Activated CD4-positive, alpha-beta T cell treated with anti-CD3 and anti-CD28 coated beads for 1 hour (primary cell): ENCODE data around the gene ZMAT5.

Source experiments
- DNase-seq: peaks from one replicate; pipeline ENCODE4 v3.0.0-alpha.2; 2020

The ZMAT5 gene

DNA sequence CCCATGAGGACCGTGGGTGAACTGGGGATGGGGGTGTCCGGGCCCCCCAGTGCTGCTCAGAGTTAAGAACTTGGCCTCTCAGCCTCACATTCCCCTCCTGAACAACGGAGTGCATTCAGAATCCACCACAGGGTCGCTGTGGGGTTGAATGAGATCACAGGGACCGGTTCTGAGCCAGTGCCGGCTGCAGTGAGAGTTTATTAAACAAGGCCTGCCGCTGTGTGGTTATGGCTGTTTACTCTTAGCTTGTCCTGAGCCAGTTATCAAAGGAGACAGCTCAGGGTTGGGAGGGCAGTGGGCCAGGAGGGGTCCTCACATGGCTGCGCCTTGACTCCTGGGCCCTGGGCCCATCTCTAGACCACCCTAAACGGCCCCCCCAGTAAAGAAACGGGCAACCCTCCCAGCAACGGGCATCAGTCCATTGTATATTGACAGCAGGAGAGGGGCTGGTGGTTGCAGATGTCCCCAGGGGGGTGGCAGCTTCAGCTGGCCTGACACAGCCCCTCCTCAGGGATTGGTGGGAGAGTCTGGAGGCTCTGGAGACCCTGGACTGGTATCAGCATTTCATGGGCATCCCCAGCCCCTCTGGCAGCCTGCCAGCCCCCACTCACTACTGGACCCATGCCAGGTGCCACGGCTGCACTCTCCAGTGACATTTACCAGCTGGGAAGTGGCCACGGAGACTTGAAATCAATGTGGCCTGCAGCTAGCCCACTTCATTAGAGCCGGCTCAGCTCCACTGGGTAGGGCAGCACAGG, 62.1 kb downstream of the ZMAT5 start:
- DNase-seq = no peak

DNA sequence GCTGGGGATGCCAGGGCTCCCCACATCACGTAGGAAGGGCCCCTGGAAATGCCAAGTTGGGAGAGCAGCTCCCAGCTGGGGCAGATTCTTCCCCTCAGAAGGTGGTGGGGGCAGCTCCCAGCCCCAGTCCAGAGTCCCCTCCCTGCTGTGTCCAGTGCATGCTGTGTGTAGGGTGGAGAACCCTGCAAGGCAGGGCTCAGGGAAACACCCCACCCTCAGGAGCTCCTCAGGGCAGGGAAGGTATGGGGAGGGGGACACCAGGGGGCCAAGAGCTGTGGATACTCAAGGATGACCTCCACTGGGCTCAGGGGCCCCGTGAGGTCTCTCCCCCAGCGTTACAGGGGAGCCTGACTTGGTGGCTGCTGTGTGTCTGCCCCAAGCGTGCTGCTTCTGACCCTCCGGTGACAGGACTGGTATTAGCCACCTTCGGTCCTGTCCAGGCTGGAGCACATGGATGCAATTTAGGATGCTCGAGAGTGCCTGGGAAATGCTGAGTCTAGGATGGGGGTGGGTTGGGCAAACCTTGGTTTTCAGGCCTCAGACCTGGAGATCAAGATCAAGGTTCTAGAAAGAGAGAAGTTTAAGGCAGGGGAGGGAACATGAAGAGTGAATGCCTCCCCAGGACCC, 63.1 kb downstream of the ZMAT5 start:
- DNase-seq = no peak

DNA sequence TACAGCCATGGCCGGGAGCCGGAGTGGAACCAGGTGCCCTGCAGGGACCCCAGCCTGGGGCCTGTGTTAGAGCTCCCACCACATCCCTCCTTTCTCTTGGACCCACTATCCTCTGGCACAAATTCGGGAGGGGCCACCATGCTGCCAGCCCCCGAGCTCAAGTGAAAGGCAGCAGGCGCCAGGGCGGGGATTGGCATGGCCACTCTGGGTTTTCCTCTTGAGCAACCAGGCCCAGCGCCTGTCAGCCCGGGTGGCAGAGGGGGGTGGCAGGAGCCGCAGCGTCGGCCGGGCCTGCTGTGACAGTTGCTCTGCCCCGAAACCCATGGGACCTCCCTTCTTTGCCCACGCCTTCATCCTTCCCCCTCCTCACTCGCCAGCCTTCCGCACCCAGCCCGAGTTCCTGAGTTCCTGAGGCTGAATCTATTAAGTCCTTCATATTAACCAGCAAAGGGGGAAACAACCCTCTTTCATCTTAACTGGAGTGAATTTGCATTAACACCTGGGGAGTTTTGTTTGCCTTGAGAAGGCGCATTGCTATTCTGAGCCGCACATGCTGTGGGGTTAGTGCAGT, 63.8 kb downstream of the ZMAT5 start:
- DNase-seq = no peak

DNA sequence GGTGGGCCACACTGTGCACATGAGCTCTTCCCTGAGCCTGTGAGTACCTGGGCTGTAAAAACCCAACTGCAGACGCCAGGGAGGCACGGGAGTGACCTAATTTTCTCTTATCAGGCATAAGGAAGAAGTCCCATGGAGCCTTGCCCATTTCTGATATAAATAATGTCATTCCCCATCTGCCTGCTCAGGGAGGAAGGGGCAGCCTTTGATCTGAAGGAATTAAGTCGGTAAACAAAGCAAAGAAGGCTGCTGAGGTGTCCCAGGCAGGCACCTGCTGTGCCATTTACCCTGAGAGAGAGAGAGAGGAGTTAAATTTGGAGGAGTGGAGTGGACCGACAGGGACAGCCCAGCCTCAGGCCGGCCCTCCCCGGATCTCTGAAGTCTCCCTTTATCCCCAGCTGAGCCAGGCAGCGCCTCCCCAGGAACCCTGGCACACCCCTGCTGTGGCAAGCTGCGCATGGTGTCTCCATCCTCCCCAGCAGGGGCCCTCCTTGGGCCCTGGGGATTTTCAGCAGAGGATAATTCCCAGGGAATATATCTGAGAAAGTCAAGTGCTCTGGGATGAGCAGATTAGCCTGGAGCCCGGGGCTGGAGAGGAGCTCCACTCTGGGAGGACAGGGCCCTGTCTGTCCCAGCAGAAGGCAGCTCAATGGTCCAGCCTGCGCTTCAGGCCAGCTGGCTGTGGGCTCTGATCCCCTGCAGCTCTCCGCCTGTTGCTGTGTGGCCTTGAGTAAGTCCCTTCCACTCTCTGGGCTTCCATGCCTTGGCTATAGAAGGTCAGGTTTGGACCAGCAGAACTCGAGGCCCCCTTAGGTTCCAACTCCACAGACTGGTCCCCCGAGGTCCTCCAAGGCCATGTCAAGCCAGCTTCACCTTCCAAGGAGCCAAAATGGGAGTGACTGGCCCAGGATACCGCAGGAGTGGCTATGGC, 64.5 kb downstream of the ZMAT5 start:
- DNase-seq = no peak

DNA sequence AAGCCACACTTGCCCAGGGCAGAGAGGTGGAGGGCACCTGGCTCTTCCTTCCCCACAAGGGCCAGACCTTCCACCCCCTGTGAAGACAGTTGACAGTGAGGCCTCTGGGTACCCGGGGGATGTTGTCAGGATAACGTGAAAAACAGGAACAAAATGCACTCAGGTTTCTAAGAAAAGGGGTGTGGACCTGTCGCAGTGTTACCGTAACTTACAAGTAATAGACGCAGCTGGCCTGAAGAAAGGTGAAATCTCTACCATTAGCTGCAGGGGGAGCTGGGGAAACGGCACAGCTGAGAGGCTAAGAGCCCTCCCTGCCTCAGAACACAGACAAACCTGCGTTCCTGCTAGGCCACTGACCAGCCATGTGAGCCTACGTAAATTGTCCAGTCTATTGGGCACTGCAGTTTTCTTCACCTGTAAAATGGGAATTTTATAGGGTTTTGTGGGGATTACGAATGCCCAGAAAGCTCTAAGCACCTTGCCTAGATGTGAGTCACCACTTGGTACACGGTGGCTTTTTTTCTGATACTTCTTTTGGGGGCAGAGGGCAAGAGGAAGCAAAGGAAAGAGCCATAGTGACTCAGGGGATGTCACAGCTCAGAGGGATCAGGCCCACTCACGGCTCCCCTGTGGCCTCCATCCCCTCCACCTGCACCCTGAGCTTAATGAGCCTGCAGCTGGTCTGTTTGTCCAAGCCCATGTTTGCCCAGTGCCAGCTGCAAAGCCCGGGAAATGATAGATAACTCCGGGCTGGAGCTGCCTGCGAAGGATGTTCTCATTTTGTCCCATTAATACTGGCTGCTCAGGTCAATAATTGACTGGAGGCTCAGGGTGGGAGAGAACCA, 65.4 kb downstream of the ZMAT5 start:
- no peak for DNase-seq

DNA sequence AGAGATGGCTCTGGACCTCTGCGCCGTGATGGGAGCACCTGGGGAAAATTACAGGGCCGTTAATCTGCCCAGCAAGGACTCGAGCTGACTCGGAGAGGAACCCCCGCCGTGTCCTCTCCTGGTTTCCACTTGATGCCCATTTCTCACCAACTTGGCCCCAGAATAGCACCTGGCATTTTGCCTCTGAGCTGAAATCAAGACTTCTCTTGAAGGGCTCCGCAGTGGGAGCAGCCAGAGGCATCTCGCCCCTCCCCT, 66.0 kb downstream of the ZMAT5 start:
- no peak for DNase-seq

DNA sequence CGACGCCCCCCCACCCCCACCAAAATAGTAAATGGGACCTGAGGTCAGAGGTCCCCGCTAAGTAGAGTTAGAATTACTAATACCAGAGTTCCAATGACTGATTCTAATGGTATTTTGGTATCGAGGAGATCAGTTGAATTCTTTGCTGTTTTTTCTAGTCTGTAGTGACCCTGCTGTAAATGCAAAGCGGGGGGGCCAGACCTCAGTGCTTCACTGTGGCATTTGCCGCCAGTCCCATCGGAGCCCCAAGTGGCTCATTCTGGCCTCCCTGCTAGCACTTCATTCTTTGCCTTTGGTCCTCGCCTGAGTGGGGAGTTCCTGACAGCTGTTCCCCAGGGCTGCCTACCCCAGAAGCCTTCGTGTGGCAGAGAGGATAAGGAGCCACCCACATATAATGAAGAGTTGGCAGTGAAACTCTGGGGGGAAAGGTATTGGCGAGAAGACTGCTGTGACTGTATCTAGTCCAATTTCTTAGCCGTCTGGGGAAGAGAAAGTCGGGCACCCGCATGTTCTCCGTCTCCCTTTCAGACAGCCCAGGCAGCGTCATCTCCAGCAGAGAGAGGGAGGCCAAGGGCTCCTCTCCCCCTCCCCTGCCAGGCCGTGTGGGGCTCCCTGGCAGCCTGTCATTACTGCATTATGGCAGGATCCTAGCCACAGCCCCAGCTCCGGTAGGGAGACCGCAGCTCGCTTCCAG, 66.5 kb downstream of the ZMAT5 start:
- DNase-seq = no peak

DNA sequence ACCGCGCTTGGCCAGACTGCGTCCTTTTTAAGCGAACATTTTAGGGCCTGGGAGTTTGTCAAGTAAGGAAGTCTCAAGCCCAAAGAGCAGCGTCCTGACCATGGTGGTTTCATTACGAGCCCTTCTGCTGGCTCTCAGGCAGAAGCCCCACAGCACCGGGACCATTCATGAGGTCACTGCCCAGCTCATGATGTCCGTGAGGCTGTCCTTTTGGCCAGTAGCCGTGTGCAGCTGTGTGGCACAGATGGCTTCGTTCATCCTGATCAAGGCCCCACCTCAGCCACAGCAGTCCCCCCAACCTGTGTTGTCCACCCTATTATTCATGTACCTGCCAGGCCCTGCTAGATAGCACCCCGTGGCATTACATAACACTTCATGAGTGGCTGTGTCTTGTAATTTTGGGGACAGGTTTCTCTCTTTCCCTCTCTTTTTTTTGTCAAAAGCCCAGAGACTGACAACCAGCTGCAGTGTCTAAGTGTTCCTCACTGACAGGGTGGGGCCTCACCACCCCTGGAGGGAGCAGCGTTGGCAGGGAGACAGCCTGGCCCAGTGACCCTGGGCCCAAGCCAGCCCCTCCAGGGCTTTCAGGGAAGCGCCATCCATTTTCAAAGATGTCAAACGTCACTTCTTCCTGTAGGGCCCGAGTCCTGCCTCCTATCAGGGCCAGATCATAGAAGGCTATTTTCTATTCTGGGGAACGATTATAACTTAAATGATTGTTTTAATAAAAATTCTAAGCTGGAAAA, 68.8 kb downstream of the ZMAT5 start:
- no peak for DNase-seq

DNA sequence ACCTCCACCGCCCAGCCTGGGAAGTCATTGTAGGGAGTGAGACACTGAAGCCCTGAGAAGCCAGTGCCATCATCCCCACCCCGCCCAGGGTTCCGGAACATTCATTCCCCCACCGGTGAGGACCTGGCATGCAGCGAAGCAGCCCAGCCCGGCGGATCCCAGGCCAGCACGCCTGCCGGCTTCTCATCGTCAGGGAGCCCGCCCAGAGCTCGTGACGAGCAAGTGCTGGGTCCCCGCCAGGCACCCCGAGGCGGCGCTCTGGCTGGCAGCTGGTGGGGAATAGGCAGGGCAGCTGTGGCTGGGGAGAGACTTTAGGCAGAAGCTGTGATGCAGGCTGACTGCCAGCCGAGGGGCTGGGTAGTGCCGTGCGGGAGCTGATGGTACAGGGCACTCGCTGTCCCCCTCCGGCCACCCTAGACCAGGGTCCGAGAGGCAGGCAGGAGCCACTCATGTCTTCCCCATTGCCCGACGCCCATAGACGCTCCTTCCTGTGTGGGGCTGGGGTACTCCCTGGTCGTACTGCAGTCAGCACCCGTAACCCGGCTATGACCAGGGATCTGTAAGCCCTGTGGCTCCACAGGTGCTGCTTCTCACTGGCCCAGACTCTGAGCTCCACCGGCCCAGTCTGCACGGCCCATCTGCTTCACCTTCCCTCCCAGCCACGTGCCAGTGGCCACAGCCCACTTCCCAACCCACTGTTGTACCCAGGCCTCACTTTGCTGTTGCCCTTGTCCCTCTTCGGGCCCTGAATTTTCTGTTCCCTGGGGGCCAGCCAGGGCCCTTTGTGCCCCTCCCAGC, 71.5 kb downstream of the ZMAT5 start:
- DNase-seq = no peak

DNA sequence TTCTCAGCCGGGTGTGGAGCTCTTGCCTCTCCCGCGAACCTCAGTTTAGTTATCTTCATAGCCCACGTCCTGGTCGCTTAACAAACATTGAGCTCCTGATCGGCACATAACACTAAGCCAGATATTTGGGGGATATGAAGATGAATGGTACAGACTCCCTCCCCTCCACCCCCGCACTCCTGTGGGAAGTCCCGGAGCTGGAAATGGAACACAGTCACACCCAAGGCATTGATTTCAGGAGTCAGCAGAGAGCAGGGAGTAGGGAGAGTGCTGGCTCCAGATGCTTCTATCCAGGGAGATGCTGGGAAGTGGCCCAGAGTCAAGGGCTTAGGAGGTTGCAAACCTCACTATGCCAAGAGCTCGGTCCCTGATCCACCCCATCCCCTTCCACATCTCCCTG, 73.1 kb downstream of the ZMAT5 start:
- DNase-seq = no peak

DNA sequence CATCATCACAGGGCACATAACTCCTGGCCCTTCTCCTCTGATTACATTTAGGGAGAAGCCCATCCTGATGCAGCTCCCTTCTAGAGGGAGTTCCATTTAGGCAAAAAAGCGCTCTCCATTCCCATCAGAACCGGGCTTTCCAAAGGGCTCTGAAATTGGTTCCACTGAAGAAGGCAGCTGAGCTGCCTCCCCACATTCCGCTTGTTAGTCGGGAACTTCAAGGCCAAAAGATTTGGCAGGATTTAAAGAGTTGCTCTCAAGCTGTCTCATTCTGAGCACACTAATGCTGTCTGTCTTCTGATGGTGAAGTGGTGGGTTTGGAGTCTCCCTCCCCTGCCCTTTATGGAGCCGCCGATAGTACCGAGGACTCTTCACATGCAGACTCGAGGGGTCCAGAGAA, 73.6 kb downstream of the ZMAT5 start:
- DNase-seq = no peak

DNA sequence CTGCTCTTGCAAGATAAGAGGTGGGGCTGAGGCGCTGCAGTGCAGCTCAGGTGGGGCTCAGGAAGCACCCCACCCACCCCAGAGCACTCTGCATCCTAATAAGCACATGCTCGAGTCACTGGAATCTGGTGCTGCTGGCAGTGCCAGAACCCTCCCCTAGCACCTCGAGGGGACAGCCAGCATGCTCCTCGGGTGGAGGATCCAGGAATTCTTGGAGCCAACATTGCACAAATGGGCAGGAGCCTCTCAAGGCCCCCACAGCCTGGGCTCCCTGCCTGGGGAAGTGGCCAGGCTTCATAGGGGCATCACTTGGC, 74.5 kb downstream of the ZMAT5 start:
- no peak for DNase-seq

DNA sequence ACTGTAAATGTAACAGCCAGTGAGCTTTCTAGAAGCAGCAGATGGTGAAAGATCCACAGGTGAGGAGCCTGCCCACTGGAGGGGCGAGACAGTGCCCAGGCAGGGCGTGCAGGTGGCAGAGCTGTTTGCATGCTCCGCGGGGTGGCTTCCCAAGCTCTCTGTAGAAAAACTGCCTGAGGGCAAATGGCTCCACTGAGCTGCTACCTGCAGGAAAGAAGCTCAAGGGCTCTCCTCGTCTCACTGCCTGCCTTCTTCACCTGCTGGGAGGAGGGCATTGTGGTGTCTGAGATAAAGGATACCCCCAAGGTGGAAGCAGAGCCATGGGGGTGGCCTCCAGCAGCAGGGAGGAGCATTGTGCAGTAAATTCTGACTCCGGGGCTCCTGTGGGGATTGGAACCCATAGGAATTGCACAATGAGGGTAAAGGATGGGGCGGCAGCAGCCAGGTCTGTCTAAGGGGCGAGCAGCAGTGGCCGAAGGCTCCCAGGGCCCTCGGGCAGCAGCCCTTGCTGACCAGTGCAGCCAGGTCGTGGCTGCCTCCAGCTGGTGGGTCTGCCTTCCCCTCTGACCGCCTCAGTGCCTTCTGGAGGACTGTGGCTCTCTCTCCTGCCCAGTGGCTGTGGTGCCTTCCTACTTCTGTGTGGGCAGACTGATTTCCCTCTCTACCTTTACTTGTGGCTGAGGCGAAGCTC, 75.0 kb downstream of the ZMAT5 start:
- no peak for DNase-seq

DNA sequence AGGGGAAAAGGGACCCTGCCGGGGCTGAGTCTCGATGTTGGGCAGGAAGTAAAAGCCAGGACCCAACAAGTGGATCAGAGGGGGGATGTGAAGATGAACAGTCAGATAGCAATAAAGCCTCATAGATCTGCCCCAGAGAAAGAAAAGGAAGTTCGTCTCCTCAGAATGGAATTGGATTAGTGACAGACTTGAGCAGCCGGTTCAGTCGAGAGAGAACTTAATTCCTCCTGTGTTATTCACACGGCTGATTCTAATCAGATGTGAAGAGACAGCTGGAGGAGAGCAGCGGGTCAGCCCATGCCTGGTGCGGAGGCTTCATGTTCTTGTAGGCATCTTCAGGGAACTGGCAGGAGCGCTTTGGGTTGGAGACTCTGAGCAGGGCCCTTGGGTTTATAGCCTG, 76.3 kb downstream of the ZMAT5 start:
- no peak for DNase-seq

DNA sequence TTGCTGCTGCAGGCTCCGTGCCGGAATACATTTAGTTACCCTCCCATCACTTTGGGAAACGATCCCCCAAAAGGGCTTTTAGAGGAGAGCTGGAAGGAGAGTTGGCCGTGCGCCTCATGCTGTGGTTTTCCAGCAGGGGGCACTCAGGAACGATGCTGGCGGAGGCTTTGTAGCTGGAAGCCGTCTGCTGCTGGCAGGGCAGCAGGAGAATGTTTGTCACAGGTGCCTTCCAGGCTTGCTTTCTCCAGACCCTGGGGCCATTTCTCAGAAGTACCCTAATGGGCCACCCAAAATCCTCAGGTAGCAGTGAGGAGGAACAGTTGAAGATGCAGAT, 77.0 kb downstream of the ZMAT5 start:
- peak; percentile 16 for DNase-seq

DNA sequence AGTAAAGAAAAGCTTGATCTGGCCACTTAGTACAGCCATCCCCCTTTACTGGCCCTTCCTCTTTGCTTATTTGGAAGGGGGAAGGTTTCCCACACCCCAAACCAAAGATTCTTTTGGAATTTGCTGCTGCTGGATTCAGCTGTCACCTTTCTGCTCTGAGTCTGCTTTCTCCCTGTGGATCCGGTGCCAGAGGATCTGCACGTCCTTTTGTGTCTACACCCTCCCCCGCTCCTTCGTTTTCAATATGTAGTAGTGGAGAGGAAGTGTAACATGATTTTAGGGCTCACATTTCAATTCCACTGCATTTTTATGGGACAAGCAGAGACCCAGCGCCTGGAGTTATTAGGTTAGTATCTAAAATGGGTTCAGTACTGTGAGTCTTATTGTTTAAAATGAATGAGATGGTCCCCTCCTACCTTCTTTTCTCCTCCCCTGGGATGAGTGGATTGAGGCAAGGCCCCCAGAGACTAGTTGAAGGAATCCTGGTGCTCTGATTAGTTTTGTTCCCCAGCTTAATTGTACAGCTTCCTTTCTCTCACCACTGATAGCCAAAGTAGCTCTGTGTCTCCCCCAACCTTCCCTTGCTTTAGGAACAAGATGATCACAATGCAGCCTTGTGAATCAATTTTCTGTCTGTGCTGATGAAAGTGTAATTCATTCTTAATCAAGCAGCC, 77.5 kb downstream of the ZMAT5 start:
- no peak for DNase-seq

DNA sequence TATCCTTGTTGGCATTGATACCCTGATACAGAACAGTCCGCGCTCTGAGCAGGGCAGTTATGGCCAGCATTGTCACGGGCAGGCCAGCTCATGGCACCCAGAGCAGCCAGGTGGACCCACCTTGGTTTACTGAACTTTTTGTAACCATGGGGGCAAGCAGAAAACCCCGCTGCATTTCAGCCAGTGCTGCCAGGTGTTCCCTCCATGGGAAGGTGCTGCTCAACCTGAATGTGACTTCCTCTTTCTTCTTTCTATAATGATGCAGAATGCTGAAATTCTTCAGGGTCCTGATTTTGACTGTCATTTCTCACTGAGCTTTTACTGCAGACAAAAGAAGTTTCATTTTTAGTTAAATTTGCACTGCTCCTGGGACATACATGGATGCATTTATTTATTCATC, 82.6 kb downstream of the ZMAT5 start:
- DNase-seq = no peak

DNA sequence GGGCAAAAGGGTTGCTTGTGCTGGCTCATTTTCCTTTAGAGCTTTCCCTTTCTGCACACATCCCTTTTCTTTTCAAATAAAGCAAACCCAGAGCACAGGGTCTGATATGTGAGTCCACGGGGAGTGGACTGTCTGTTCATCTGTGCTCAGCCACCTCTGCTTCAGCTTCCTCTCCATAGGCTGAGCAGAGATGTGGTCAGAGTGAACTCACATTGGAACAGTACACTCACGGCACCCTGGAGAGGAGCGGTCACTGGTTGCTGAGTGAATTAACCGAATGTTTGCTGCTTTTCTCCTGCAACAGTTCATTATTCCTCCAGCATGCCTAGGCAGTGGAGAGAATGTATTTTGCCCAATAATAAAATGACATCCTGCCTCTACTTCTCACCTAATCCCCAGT, 83.3 kb downstream of the ZMAT5 start:
- DNase-seq = no peak
